NT2/D1 (cell line): Measurements from ENCODE around the gene ATP4B.
"Not testable (repeated sequence)": the region's sequence is repeated elsewhere in the genome, so short reads cannot be mapped to it uniquely, and the experiment has no call there.

ENCODE experiments used
- DNase-seq: peaks from one replicate; pipeline ENCODE4 v3.0.0-alpha.2; 2011; ENCODE audit warnings: low read depth, low spot score
- H3K27me3 ChIP-seq: 2 replicates; pipeline ENCODE4 v1.6.0; 2011; ENCODE audit warnings: mild to moderate bottlenecking; ENCODE audit not compliant: insufficient read length, insufficient read depth
- H3K36me3 ChIP-seq: 2 replicates; pipeline ENCODE4 v1.6.1; 2011; ENCODE audit warnings: mild to moderate bottlenecking, low read length, mixed read lengths; ENCODE audit not compliant: insufficient read depth, insufficient read length
- H3K4me1 ChIP-seq: 2 replicates; pipeline ENCODE4 v1.5.1; 2011; ENCODE audit not compliant: insufficient read depth, insufficient read length
- H3K4me3 ChIP-seq: 2 replicates; pipeline ENCODE4 v1.5.1; 2011; ENCODE audit warnings: low read depth; ENCODE audit not compliant: insufficient read length
- H3K9ac ChIP-seq: 2 replicates; pipeline ENCODE4 v1.6.0; 2011; ENCODE audit warnings: low read depth; ENCODE audit not compliant: insufficient read length
- H3K9me3 ChIP-seq: 2 replicates; pipeline ENCODE4 v1.5.1; 2011; ENCODE audit warnings: mild to moderate bottlenecking, low read length; ENCODE audit not compliant: insufficient read depth
- SUZ12 ChIP-seq: IDR thresholded peaks from 2 replicates; pipeline ENCODE4 v1.6.1; 2011; ENCODE audit not compliant: insufficient read length, insufficient read depth; ENCODE audit errors: extremely low read depth
- YY1 ChIP-seq: IDR thresholded peaks from 2 replicates; pipeline ENCODE4 v1.6.1; 2011; ENCODE audit not compliant: insufficient read length, insufficient read depth
- ZNF274 ChIP-seq: IDR thresholded peaks from 2 replicates; pipeline ENCODE4 v1.6.1; 2011; ENCODE audit warnings: mild to moderate bottlenecking, low read depth, low read length

The ATP4B gene

DNA sequence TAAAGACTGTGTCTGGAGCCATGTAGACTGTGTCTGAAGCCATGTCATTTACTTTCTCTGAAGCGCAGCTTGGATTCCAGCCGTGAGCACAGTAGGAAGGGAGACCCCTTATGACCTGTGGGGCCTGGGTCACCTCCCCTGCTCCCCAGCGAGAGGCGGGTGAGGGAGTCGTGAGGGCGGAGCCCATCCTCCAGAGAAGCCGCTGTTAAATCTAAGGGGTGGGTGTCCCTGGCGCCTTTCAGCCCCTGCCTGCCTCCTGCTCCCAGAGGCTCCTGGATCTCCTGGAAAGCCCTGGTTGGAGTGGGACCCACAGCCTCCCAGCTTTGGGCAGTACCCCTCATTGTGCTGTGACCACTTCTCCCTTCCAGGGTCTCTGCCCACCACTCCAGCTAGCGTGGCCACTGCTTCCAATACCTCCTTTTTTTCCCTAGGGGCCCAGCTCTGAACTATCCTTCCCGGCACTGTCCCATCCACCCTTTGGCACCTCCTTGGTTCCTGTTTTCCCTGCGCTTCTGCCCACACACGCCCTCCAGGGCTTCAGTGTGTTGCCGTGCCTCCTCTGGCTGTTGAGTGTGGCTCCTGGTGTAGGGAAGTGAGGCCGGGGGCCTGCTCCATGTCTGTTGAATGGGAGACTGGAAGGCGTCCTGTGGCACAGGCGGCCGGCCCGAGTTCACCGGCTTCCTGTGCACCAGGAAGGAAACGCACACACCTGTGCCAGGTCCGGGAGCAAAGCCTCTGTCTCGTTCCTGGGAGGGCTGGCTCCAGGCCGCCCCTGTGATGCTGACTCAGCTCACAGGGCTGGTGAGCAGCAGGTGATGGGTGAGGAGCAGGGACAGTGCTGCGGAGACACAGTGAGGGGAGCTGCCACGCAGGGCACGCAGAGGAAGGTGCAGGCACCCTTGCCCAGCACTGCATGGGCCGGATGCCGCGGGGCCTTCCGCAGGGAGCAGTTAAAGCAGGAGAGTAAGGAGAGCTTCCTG is 29.4 kb downstream of the ATP4B start:
- Histone ChIP-seq H3K36me3 (peaks cover 80% of the 10 kb centered on the region), H3K4me1 (no peaks in the 10 kb centered on the region), H3K27me3 (no peaks in the 10 kb centered on the region), H3K9ac (no peak overlapping the region), H3K9me3 (no peaks in the 10 kb centered on the region), H3K4me3 (no peak overlapping the region)
- TF ChIP-seq SUZ12 (no peak), ZNF274 (no peak), YY1 (no peak)
- DNase-seq: no peak

DNA sequence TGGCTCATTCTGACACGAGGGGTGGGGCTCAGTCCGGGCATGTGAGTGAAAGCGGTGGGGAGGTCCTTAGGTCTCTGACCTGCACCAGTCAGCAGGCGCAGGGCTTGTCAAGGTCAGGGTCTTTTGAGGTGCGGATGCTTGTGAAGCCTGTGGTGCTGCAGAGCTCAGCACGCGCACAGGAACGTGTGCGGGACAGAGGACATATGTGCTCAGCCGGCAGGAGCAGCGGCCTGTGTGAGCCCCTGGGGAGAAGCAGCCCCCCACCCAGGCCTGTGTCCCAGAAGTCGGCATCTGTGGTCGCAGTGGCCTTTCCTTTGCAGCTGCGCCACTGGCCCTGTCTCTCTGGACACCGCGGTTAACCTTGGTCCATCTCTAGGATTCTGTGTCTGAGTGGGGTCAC is 30.9 kb downstream of the ATP4B start:
- Histone ChIP-seq H3K9me3 (peaks cover 10% of the 10 kb centered on the region; the same call in 1 of the 2 replicates), H3K9ac (no peak overlapping the region), H3K36me3 (peaks cover 81% of the 10 kb centered on the region), H3K4me3 (no peak overlapping the region), H3K4me1 (no peaks in the 10 kb centered on the region), H3K27me3 (no peaks in the 10 kb centered on the region)
- no peak for TF ChIP-seq SUZ12
- TF ChIP-seq YY1: no peak
- no peak for TF ChIP-seq ZNF274
- DNase-seq: no peak

DNA sequence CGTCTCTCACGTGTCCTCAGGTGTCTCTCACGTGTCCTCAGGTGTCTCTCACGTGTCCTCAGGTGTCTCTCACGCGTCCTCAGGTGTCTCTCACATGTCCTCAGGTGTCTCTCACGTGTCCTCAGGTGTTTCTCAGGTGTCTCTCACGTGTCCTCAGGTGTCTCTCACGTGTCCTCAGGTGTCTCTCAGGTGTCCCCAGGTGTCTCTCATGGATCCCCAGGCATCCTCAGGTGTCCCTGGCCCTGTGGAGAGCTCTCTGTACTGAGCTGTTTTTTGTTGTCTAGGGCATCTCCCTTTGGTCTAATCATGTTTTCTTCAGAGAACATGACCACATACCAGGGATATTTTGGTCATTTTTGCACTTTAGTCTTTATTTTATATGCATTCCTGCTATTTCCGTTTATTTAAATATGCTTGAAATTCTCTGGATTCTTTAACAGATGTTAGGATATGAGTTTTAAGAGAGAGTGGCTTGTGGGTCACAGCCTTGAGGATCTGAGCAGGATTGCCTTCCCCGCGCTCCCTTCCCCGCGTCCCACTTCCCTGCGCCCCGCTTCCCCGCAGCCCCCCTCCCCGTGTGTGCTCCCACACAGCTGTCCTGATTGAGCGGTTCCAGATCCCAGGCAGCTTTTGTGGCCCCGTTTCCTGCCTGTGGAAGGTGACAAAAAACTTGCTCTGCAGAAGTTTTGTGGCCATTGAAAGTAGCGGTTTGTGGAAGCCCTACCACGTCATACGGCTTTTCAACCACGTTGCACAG is 31.9 kb downstream of the ATP4B start:
- H3K27me3 ChIP-seq: no peaks in the 10 kb centered on the region
- H3K36me3 ChIP-seq: peaks cover 71% of the 10 kb centered on the region
- no peak for TF ChIP-seq ZNF274
- no peak for TF ChIP-seq SUZ12
- no peak for TF ChIP-seq YY1
- H3K4me1 ChIP-seq: no peaks in the 10 kb centered on the region
- H3K4me3 ChIP-seq: no peak overlapping the region
- DNase-seq: no peak
- peaks cover 10% of the 10 kb centered on the region; the same call in 1 of the 2 replicates for H3K9me3 ChIP-seq
- no peak overlapping the region for H3K9ac ChIP-seq

DNA sequence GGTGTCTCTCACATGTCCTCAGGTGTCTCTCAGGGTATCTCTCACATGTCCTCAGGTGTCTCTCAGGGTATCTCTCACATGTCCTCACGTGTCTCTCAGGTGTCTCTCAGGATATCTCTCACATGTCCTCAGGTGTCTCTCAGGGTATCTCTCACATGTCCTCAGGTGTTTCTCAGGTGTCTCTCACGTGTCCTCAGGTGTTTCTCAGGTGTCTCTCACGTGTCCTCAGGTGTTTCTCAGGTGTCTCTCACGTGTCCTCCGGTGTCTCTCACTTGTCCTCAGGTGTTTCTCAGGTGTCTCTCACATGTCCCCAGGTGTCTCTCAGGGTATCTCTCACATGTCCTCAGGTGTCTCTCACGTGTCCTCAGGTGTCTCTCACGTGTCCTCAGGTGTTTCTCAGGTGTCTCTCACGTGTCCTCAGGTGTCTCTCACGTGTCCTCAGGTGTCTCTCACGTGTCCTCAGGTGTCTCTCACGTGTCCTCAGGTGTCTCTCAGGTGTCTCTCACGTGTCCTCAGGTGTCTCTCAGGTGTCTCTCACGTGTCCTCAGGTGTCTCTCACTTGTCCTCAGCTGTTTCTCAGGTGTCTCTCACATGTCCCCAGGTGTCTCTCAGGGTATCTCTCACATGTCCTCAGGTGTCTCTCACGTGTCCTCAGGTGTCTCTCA is 33.2 kb downstream of the ATP4B start:
- not testable (repeated sequence) for H3K4me3 ChIP-seq, H3K27me3 ChIP-seq, H3K9ac ChIP-seq, H3K4me1 ChIP-seq, DNase-seq
- H3K36me3 ChIP-seq: peaks cover 68% of the 10 kb centered on the region
- H3K9me3 ChIP-seq: peaks cover 10% of the 10 kb centered on the region; the same call in 1 of the 2 replicates

DNA sequence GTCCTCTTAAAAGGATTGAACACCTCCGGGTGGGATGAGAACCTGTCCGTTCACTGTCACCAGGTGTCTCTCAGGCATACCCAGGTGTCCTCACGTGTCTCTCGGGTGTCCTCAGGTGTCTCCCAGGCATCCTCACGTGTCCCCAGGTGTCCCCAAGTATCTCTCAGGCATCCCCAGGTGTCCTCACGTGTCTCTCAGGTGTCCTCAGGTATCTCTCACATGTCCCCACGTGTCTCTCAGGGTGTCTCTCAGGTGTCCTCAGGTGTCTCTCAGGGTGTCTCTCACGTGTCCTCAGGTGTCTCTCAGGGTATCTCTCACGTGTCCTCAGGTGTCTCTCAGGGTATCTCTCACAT is 33.8 kb downstream of the ATP4B start:
- DNase-seq: no peak
- no peaks in the 10 kb centered on the region for H3K27me3 ChIP-seq
- peaks cover 67% of the 10 kb centered on the region for H3K36me3 ChIP-seq
- TF ChIP-seq SUZ12: no peak
- TF ChIP-seq YY1: no peak
- TF ChIP-seq ZNF274: no peak
- peaks cover 5% of the 10 kb centered on the region for H3K4me1 ChIP-seq
- no peak overlapping the region for H3K4me3 ChIP-seq
- H3K9ac ChIP-seq: no peak overlapping the region
- H3K9me3 ChIP-seq: peaks cover 10% of the 10 kb centered on the region; the same call in 1 of the 2 replicates

DNA sequence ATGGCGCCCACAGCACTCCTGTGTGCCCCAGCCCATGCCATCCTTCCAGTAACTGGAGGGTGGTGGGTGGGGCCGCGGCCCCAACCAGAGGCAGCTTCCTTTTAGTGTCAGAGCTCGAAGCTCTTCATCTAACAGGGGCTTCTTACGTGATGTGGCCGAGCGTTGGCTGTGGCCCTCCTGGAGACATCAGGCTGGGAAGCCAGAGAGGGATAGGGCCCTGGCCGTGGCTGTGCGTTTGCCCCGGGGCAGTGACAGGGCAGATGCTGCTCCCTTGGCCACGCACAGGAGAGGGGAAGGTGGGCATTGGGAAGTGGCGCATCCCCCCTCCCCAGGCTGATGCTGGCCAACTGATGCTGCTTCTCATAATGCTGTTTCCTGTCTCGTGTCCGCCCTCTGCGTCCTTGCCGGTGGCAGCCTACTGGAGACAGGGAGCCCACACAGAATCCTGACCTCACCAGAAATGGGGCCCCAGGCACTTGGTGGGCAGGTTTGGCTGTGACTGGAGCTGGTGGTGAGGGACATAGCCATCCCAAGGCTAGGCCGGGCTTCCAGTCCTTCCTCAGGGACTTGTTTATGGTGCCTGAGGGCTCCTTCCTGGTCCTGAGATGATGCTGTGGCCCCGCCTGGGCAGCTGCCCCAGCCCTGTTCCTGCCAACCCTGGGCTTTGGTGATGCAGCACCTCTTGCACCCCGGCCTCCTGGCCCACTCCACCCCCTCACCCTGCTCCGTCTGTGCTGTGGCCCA is 34.3 kb downstream of the ATP4B start:
- no peak overlapping the region for H3K4me3 ChIP-seq
- no peak for DNase-seq
- H3K9me3 ChIP-seq: peaks cover 10% of the 10 kb centered on the region; the same call in 1 of the 2 replicates
- no peak overlapping the region for H3K9ac ChIP-seq
- TF ChIP-seq YY1 (no peak), ZNF274 (no peak), SUZ12 (no peak)
- no peaks in the 10 kb centered on the region for H3K27me3 ChIP-seq
- peaks cover 5% of the 10 kb centered on the region for H3K4me1 ChIP-seq
- peaks cover 64% of the 10 kb centered on the region for H3K36me3 ChIP-seq
